Left lung (tissue), 10 donors: Measurements from ENCODE around the gene DCT. TPM values are rescaled to one million over a fixed set of nuclear protein-coding genes. Genes with fewer than 3 reads are reported as not detected.

ENCODE experiments used
- ATAC-seq: fragments of 200-7000 bp; cut with Tn5 transposase; one replicate; pipeline ENCODE4 v1.9.1; 2020; ENCODE audit warnings: moderate library complexity
- DNase-seq, 4 donors: peaks; one replicate each; pipeline ENCODE4 v3.0.0-alpha.2; 2013 to 2020
- H3K27ac ChIP-seq, 2 donors: fragments of 200-600 bp; sonication (generic) in 1 of 2; one replicate each; pipeline versions ENCODE4 v1.5.0 to v1.8.0; 2020 to 2021
- H3K27me3 ChIP-seq, 2 donors: fragments of 200-600 bp; sonication (generic) in 1 of 2; one replicate each; pipeline versions ENCODE4 v1.5.0 to v1.8.0; 2020 to 2021
- H3K36me3 ChIP-seq, 2 donors: fragments of 200-600 bp; sonication (generic) in 1 of 2; one replicate each; pipeline versions ENCODE4 v1.5.0 to v1.8.0; 2020 to 2021
- H3K4me1 ChIP-seq, 2 donors: fragments of 200-600 bp; one replicate each; pipeline ENCODE4 v1.8.0; 2021
- H3K4me3 ChIP-seq, 2 donors: fragments of 200-600 bp; sonication (generic) in 1 of 2; one replicate each; pipeline versions ENCODE4 v1.5.0 to v1.8.0; 2020 to 2021; ENCODE audit warnings: mild to moderate bottlenecking in 1 of 2
- H3K9me3 ChIP-seq, 2 donors: fragments of 200-600 bp; sonication (generic) in 1 of 2; one replicate each; pipeline versions ENCODE4 v1.5.0 to v1.8.0; 2020 to 2021
- intact Hi-C, 2 donors: fragments of 100-400 bp; cut with DNase I; formaldehyde crosslinking; loops; one replicate each; pipeline versions ENCODE4 v1.11.2 to v1.14.2; 2022
- polyA plus RNA-seq, 6 donors: library from polyadenylated mRNA; unstranded; fragments of 120-200 nt; gene quantifications; one replicate each; pipeline ENCODE4 v1.2.1, GENCODE V29; 2013; ENCODE audit not compliant: insufficient read length in 6 of 6
- total RNA-seq, 2 donors: library from RNA; stranded (reverse); fragmentation: NEBNext Ultra II Directional; extraction: Animal tissue kit (Norgen Biotek cat#: 25700); gene quantifications; one replicate each; pipeline ENCODE4 v1.2.1, GENCODE V29; 2021
- TF ChIP-seq, protein P1 (sequence below), 2 donors: fragments of 200-600 bp; sonication (generic) in 1 of 2; IDR thresholded peaks; one replicate each; pipeline versions ENCODE4 v1.5.0 to v1.8.0; 2021; ENCODE audit warnings: antibody characterized with exemption in 2 of 2
- donor health status: DM: no; HTN: yes; CAD: no.
- donor health status: DM: no; HTN: no; CAD: no.

DCT gene
- total and polyA plus RNA-seq, 8 donors = 0.06 to 0.38 (median 0.31) TPM; not detected in 1

GRCh38 chr13:94480672-94481145 lies 1.2 kb upstream of the DCT start:
- Histone ChIP-seq H3K9me3 (no peaks in the 10 kb centered on the region), H3K4me3 (no peak overlapping the region), H3K27ac (peak overlapping the region in 1 of 2 donors; percentile 55), H3K4me1 (no peaks in the 10 kb centered on the region), H3K36me3 (no peaks in the 10 kb centered on the region), H3K27me3 (no peaks in the 10 kb centered on the region)
- intact Hi-C loops = no loop called here
- DNase-seq (no peak), ATAC-seq (peak; percentile 37)
- TF ChIP-seq, protein P1, sequence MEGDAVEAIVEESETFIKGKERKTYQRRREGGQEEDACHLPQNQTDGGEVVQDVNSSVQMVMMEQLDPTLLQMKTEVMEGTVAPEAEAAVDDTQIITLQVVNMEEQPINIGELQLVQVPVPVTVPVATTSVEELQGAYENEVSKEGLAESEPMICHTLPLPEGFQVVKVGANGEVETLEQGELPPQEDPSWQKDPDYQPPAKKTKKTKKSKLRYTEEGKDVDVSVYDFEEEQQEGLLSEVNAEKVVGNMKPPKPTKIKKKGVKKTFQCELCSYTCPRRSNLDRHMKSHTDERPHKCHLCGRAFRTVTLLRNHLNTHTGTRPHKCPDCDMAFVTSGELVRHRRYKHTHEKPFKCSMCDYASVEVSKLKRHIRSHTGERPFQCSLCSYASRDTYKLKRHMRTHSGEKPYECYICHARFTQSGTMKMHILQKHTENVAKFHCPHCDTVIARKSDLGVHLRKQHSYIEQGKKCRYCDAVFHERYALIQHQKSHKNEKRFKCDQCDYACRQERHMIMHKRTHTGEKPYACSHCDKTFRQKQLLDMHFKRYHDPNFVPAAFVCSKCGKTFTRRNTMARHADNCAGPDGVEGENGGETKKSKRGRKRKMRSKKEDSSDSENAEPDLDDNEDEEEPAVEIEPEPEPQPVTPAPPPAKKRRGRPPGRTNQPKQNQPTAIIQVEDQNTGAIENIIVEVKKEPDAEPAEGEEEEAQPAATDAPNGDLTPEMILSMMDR (IDR thresholded peaks at IDR 0.05) = no peak

DNA sequence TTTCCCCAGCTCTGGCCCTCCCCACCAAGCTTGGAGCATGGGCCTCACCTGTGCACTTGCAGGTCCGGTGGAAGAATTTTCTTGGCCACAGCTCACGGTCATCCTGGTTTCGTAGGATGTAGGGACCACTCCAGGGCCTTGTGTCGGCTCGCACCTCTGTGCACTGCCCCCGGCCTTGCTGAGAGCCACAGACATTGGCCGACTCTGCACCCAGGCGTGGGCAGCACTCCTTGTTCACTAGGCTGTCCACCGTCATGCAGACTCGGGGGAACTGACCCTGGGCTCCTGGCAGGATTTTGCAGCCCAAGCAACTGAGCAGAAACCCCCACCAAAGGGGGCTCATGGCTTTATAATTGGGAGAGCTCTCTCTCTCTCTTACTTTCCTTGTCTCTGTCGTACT lies 569 bp downstream of the DCT start:
- intact Hi-C loops = no loop called here
- Histone ChIP-seq H3K27me3 (no peaks in the 10 kb centered on the region), H3K27ac (no peak overlapping the region), H3K4me3 (no peak overlapping the region), H3K4me1 (no peaks in the 10 kb centered on the region), H3K36me3 (no peaks in the 10 kb centered on the region), H3K9me3 (no peaks in the 10 kb centered on the region)
- peak in 1 of 4 donors; percentile 71 for DNase-seq
- ATAC-seq = no peak
- TF ChIP-seq, protein P1 (IDR thresholded peaks at IDR 0.05) = no peak

DNA sequence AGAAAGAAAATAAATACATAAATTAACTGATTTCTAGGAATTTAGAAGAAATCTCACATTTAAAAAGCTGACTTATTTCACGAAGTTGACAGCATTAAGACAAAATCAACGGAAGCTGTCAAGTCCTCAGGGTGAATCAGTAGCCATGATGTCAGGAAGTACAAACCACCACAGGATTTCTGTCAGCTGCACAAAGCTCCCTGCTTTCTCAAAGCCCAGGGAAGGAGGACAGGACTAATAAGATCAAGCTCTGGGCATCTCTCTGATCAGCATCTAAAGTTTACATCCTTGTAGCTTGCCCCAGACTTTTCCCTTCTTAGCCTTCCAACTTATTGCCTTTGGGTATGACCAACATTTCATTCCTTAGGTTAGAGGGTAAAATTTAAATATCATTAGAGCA lies 9.4 kb downstream of the DCT start:
- intact Hi-C loops = no loop called here
- H3K36me3 ChIP-seq = no peaks in the 10 kb centered on the region
- no peak for ATAC-seq
- DNase-seq = no peak
- no peak overlapping the region for H3K27ac ChIP-seq
- H3K4me1 ChIP-seq = no peaks in the 10 kb centered on the region
- TF ChIP-seq, protein P1 (IDR thresholded peaks at IDR 0.05) = no peak
- no peaks in the 10 kb centered on the region for H3K27me3 ChIP-seq
- no peak overlapping the region for H3K4me3 ChIP-seq
- no peaks in the 10 kb centered on the region for H3K9me3 ChIP-seq

DNA sequence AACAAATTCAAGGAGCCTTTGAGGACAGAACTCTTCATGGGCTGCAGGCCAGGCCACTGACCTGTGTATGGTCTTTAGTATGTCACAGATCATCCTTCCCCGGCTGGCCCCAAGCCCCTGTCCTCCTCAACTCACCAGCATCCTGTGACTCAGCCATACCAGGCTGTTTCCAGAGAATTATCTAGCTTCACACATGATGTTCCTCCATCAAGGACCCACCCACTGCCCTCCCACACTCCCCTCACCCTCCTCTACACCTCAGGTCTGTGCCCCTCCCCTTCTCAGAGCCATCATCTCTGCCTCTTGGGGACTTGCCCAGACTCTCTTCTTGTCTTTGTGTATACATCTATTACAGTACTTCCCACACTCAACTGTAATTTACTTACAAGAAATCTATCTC lies 14.7 kb downstream of the DCT start:
- intact Hi-C loops = no loop called here
- no peaks in the 10 kb centered on the region for H3K4me1 ChIP-seq
- H3K9me3 ChIP-seq = no peaks in the 10 kb centered on the region
- H3K27ac ChIP-seq = no peak overlapping the region
- H3K36me3 ChIP-seq = no peaks in the 10 kb centered on the region
- DNase-seq (no peak), ATAC-seq (no peak)
- no peaks in the 10 kb centered on the region for H3K27me3 ChIP-seq
- TF ChIP-seq, protein P1 (IDR thresholded peaks at IDR 0.05) = no peak
- no peak overlapping the region for H3K4me3 ChIP-seq

- no peak overlapping the region for H3K27ac ChIP-seq
- DNase-seq (no peak), ATAC-seq (no peak)
- H3K36me3 ChIP-seq = no peaks in the 10 kb centered on the region
- H3K4me3 ChIP-seq = no peak overlapping the region
- intact Hi-C loops = no loop called here
- no peaks in the 10 kb centered on the region for H3K4me1 ChIP-seq
- TF ChIP-seq, protein P1 (IDR thresholded peaks at IDR 0.05) = no peak
- no peaks in the 10 kb centered on the region for H3K27me3 ChIP-seq
- H3K9me3 ChIP-seq = no peaks in the 10 kb centered on the region
Measured at GRCh38 chr13:94462670-94463069, 16.8 kb downstream of the DCT start.
